ENCODE data around the gene RSPO3.

RSPO3 gene

GRCh38 chr6:127114214-127114760 lies 4.2 kb upstream of the RSPO3 start:
- DNase-seq: no peak

GRCh38 chr6:127115084-127115655 lies 3.3 kb upstream of the RSPO3 start:
- DNase-seq: no peak

- DNase-seq: no peak
These were observed 2.7 kb upstream of the RSPO3 start for GRCh38 chr6:127115746-127116145.

- DNase-seq: no peak
These were observed 533 bp upstream of the RSPO3 start for GRCh38 chr6:127117979-127118297.

- peak; percentile 5 for DNase-seq
These were observed 891 bp downstream of the RSPO3 start for GRCh38 chr6:127119102-127120022.

- peak; percentile 2 for DNase-seq
These were observed 1.7 kb downstream of the RSPO3 start for GRCh38 chr6:127120023-127120786.

GRCh38 chr6:127120787-127121636 lies 2.5 kb downstream of the RSPO3 start:
- DNase-seq: peak; percentile 67

- no peak for DNase-seq
These were observed 3.1 kb downstream of the RSPO3 start for GRCh38 chr6:127121637-127121960.

- DNase-seq: no peak
These were observed 5.7 kb downstream of the RSPO3 start for GRCh38 chr6:127124172-127124571.

- no peak for DNase-seq
These were observed 6.2 kb downstream of the RSPO3 start for GRCh38 chr6:127124680-127125079.

- DNase-seq: no peak
These were observed 9.6 kb downstream of the RSPO3 start for GRCh38 chr6:127128066-127128465.

GRCh38 chr6:127129251-127129650 lies 10.8 kb downstream of the RSPO3 start:
- DNase-seq: no peak

- no peak for DNase-seq
These were observed 12.8 kb downstream of the RSPO3 start for GRCh38 chr6:127131275-127131674.

GRCh38 chr6:127131772-127132376 lies 13.4 kb downstream of the RSPO3 start:
- DNase-seq: no peak

- no peak for DNase-seq
These were observed 15.7 kb downstream of the RSPO3 start for GRCh38 chr6:127134136-127134535.

- DNase-seq: no peak
These were observed 18.3 kb downstream of the RSPO3 start for GRCh38 chr6:127136786-127137185.

GRCh38 chr6:127146932-127147331 lies 28.5 kb downstream of the RSPO3 start:
- no peak for DNase-seq

- DNase-seq: no peak
These were observed 29.1 kb downstream of the RSPO3 start for GRCh38 chr6:127147534-127147933.

- DNase-seq: no peak
These were observed 30.0 kb downstream of the RSPO3 start for GRCh38 chr6:127148511-127148910.

GRCh38 chr6:127154509-127154908 lies 36.0 kb downstream of the RSPO3 start:
- no peak for DNase-seq

- DNase-seq: no peak
These were observed 42.0 kb downstream of the RSPO3 start for GRCh38 chr6:127160484-127160883.

GRCh38 chr6:127162836-127163235 lies 44.4 kb downstream of the RSPO3 start:
- no peak for DNase-seq

Measured in stimulated activated CD4-positive, alpha-beta T cell treated with anti-CD3 and anti-CD28 coated beads, Interleukin-4, amount 100 ng/mL, for 1 hour (primary cell).